Transverse colon (tissue), 4 donors: ENCODE data around the gene COX8A.

ENCODE experiments used
- POLR2A ChIP-seq: fragments of 450-650 bp; IDR thresholded peaks from one replicate; pipeline ENCODE4 v1.6.1; 2016; ENCODE audit warnings: antibody characterized with exemption, mild to moderate bottlenecking, moderate library complexity
- POLR2AphosphoS5 ChIP-seq, 3 donors: sonication (generic); formaldehyde crosslinking; IDR thresholded peaks; one replicate each; pipeline ENCODE4 v1.6.1; 2016; ENCODE audit warnings: antibody characterized with exemption in 3 of 3
- TF ChIP-seq, protein P1 (sequence below), 5 experiments: fragments of 200-600 bp in 3 of 5; fragments of 450-650 bp in 2 of 5; sonication (generic) in 3 of 5; IDR thresholded peaks; 1 replicate in 2 of 5; 2 replicates in 3 of 5; pipeline ENCODE4 v1.5.1; 2016 to 2017; ENCODE audit warnings: antibody characterized with exemption in 5 of 5, inconsistent platforms in 3 of 5, mild to moderate bottlenecking in 2 of 5, moderate library complexity in 1 of 5

DNA sequence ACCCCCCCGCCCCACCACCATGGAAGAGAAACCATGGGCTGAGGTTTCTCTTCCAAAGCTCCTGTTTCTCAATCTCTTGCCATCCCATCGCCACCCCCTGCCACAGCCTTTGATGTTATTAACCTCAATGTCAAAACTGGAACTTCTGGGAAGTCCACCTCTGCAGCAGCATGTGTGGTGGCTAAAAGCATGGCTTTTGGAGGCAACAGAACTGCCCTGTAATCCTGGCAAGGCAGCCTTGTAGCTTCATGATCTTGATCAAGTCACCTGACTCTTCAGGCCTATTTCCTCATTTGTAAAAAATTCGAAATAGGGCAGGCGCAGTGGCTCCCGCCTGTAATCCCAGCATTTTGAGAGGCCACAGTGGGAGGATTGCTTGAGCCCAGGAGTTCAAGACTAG is 3.5 kb upstream of the COX8A start:
- TF ChIP-seq, protein P1, sequence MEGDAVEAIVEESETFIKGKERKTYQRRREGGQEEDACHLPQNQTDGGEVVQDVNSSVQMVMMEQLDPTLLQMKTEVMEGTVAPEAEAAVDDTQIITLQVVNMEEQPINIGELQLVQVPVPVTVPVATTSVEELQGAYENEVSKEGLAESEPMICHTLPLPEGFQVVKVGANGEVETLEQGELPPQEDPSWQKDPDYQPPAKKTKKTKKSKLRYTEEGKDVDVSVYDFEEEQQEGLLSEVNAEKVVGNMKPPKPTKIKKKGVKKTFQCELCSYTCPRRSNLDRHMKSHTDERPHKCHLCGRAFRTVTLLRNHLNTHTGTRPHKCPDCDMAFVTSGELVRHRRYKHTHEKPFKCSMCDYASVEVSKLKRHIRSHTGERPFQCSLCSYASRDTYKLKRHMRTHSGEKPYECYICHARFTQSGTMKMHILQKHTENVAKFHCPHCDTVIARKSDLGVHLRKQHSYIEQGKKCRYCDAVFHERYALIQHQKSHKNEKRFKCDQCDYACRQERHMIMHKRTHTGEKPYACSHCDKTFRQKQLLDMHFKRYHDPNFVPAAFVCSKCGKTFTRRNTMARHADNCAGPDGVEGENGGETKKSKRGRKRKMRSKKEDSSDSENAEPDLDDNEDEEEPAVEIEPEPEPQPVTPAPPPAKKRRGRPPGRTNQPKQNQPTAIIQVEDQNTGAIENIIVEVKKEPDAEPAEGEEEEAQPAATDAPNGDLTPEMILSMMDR (IDR thresholded peaks at IDR 0.05): no peak
- no peak for TF ChIP-seq POLR2AphosphoS5 (IDR thresholded peaks at IDR 0.05)
- no peak for TF ChIP-seq POLR2A
